ENCODE measurements around the gene CPAMD8. TPM values are rescaled to one million over a fixed set of nuclear protein-coding genes. Genes with fewer than 3 reads are reported as not detected.

Gene CPAMD8
- total and polyA plus RNA-seq, 2 of the 8 experiments (the other 6 are each of a cell fraction or from before 2014, with no cell fraction given): 6.1 to 9.2 TPM

GRCh38 chr19:16904599-16904998 is 122.0 kb downstream of the CPAMD8 start:
- Histone ChIP-seq H2BK20ac (ENCODE audit: low read length) (no peak overlapping the region), H3K4ac (replicated peaks; ENCODE audit: insufficient read length, low read depth, low read length) (no peak overlapping the region), H3K18ac (ENCODE audit: extremely low read depth, low read length) (no peak overlapping the region), H3K27ac (ENCODE audit: low read depth, low read length) (no peak overlapping the region), H2BK120ac (replicated peaks; ENCODE audit: low read depth, low read length) (no peak overlapping the region), H3K36me3 (ENCODE audit: control insufficient read depth in 2 of 4, insufficient read depth in 4 of 4, low read length in 3 of 4) (no peaks in the 10 kb centered on the region), H3K23ac (ENCODE audit: insufficient read length) (no peak overlapping the region), H2BK5ac (ENCODE audit: low read depth, low read length) (no peak overlapping the region), H3K79me2 (ENCODE audit: control insufficient read depth in 1 of 2, insufficient read depth in 2 of 2, low read length in 2 of 2) (no peaks in the 10 kb centered on the region), H2BK15ac (ENCODE audit: low read length) (no peak overlapping the region), H3K79me1 (ENCODE audit: low read depth, low read length) (no peaks in the 10 kb centered on the region), H3K23me2 (ENCODE audit: low read depth, low read length) (no peaks in the 10 kb centered on the region), H2AK5ac (ENCODE audit: low read depth, low read length) (no peak overlapping the region), H4K20me1 (replicated peaks in 1 of 2; ENCODE audit: control insufficient read depth in 1 of 2, insufficient read depth in 2 of 2, low read length in 2 of 2) (no peaks in the 10 kb centered on the region), H3K9me3 (ENCODE audit: insufficient read depth in 2 of 2, low read depth in 1 of 2, low read length in 1 of 2) (no peaks in the 10 kb centered on the region), H3K27me3 (replicated peaks in 1 of 4; ENCODE audit: control insufficient read depth in 3 of 4, extremely low read depth in 1 of 4, insufficient read depth in 3 of 4, low read length in 3 of 4) (no peaks in the 10 kb centered on the region), H3K4me3 (ENCODE audit: extremely low read depth in 1 of 4, insufficient read depth in 2 of 4, low read depth in 3 of 4, low read length in 4 of 4) (no peak overlapping the region), H3K4me1 (replicated peaks in 1 of 4; ENCODE audit: control insufficient read depth in 3 of 4, insufficient read depth in 4 of 4, low read length in 3 of 4) (no peaks in the 10 kb centered on the region; a peak in 2 of 7 replicates), H2BK12ac (ENCODE audit: low read depth, low read length) (no peak overlapping the region), H3K9ac (replicated peaks in 1 of 4; ENCODE audit: extremely low read depth in 1 of 4, low read depth in 3 of 4, low read length in 3 of 4) (no peak overlapping the region), H3K14ac (ENCODE audit: insufficient read length) (no peak overlapping the region), H3K56ac (replicated peaks; ENCODE audit: insufficient read length, low read depth, low read length) (no peak overlapping the region), H4K8ac (ENCODE audit: extremely low read depth, insufficient read depth, low read length) (no peak overlapping the region), H4K5ac (ENCODE audit: insufficient read length, low read depth, low read length) (no peak overlapping the region), H3K4me2 (ENCODE audit: insufficient read depth in 1 of 2, low read depth in 2 of 2, low read length in 2 of 2) (no peak overlapping the region), H4K91ac (replicated peaks; ENCODE audit: insufficient read length, low read length) (no peak overlapping the region), H2AFZ (ENCODE audit: low read length) (no peak overlapping the region)
- CTCF ChIA-PET (ENCODE audit: partially characterized antibody): interaction anchor here (0.6 kb wide), 1 partner anchor 1685 kb away, joined by 3 read pairs; no protein-coding TSS in a partner anchor
- POLR2A ChIA-PET (ENCODE audit: partially characterized antibody): no interaction called here
- FAIRE-seq (no peak), DNase-seq (ENCODE audit: low read depth in 1 of 2, low spot score in 2 of 2) (no peak)
- no peak for TF ChIP-seq ATF2 (IDR thresholded peaks at IDR 0.05; ENCODE audit: low read length)
- no peak for TF ChIP-seq SIRT6 (IDR thresholded peaks at IDR 0.05; ENCODE audit: low read length)
- TF ChIP-seq E2F6 (IDR thresholded peaks at IDR 0.05): no peak
- no peak for TF ChIP-seq TAF1 (IDR thresholded peaks at IDR 0.05; ENCODE audit: low read depth, low read length)
- 52% methylated on average over 5 of the region's 5 CpGs; no CpG with 5 or more reads in 1 of the 2 experiments for WGBS, 2 experiments (ENCODE audit: extremely low coverage in 1 of 2, insufficient coverage in 1 of 2, insufficient read length in 1 of 2, insufficient replicate concordance in 2 of 2, low coverage in 1 of 2, low lambda C conversion rate in 2 of 2, missing lambda C conversion rate in 1 of 2)

Data from H1 (cell line).